ENCODE results near the gene ELP4.

DNA sequence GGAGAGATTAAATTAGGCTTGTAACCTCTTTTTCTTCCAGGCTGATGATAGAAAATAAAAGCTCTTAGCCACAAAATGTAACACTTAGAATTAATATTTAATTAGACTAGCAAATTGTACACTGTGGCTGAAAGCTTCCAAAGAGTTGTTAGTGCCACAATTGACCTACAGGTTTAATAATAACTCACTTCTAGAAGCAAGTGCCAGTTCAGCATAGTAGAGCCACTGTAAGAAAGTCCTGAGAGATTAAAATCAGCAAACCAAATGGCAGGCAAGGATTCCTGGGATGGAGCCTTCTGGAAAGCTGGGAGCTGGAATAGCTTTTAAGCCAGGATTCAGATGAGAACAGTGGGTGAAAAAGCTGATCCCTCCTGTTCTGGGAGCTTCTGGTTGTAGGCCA lies 131.0 kb downstream of the ELP4 start:
- TF ChIP-seq, protein P1, sequence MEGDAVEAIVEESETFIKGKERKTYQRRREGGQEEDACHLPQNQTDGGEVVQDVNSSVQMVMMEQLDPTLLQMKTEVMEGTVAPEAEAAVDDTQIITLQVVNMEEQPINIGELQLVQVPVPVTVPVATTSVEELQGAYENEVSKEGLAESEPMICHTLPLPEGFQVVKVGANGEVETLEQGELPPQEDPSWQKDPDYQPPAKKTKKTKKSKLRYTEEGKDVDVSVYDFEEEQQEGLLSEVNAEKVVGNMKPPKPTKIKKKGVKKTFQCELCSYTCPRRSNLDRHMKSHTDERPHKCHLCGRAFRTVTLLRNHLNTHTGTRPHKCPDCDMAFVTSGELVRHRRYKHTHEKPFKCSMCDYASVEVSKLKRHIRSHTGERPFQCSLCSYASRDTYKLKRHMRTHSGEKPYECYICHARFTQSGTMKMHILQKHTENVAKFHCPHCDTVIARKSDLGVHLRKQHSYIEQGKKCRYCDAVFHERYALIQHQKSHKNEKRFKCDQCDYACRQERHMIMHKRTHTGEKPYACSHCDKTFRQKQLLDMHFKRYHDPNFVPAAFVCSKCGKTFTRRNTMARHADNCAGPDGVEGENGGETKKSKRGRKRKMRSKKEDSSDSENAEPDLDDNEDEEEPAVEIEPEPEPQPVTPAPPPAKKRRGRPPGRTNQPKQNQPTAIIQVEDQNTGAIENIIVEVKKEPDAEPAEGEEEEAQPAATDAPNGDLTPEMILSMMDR (IDR thresholded peaks at IDR 0.05; ENCODE audit: poor library complexity), result no peak
- no peak for TF ChIP-seq EZH2 (IDR thresholded peaks at IDR 0.05; ENCODE audit: borderline replicate concordance)
